Middle frontal gyrus (tissue), 1 donor: Measurements from ENCODE around the gene ZGLP1.

Experiments
- DNase-seq: peaks from one replicate; pipeline ENCODE4 v3.0.0-alpha.2; 2015; ENCODE audit warnings: low spot score; ENCODE audit errors: extremely low spot score

Gene ZGLP1

GRCh38 chr19:10279737-10280442, 29.7 kb downstream of the ZGLP1 start:
- DNase-seq: no peak

GRCh38 chr19:10278935-10279334, 30.7 kb downstream of the ZGLP1 start:
- DNase-seq: no peak

GRCh38 chr19:10277795-10278589, 31.6 kb downstream of the ZGLP1 start:
- no peak for DNase-seq

- no peak for DNase-seq
Observed at GRCh38 chr19:10274589-10274988, 35.0 kb downstream of the ZGLP1 start.

GRCh38 chr19:10271543-10272086, 38.0 kb downstream of the ZGLP1 start:
- no peak for DNase-seq

- DNase-seq: no peak
Observed at GRCh38 chr19:10270616-10271394, 38.8 kb downstream of the ZGLP1 start, which contains the start of gene ICAM1. Gene ICAM1, plus strand, starts transcription at chr19:10271120. Its CDS starts 40 bp downstream, at chr19:10271160.

- DNase-seq: no peak
Observed at GRCh38 chr19:10270180-10270615, 39.4 kb downstream of the ZGLP1 start.

GRCh38 chr19:10269333-10270179, 40.1 kb downstream of the ZGLP1 start:
- DNase-seq: no peak

- DNase-seq: no peak
Observed at GRCh38 chr19:10268071-10268470, 41.5 kb downstream of the ZGLP1 start.

- DNase-seq: no peak
Observed at GRCh38 chr19:10266706-10267105, 42.9 kb downstream of the ZGLP1 start.

GRCh38 chr19:10262771-10263170, 46.8 kb downstream of the ZGLP1 start:
- DNase-seq: no peak

- DNase-seq: no peak
Observed at GRCh38 chr19:10260141-10260584, 49.5 kb downstream of the ZGLP1 start.

GRCh38 chr19:10259162-10259905, 50.3 kb downstream of the ZGLP1 start:
- peak; percentile 54 for DNase-seq

- DNase-seq: no peak
Observed at GRCh38 chr19:10258080-10258710, 51.4 kb downstream of the ZGLP1 start.

GRCh38 chr19:10256970-10257615, 52.5 kb downstream of the ZGLP1 start:
- no peak for DNase-seq

GRCh38 chr19:10256551-10256950, 53.1 kb downstream of the ZGLP1 start:
- DNase-seq: no peak

- DNase-seq: no peak
Observed at GRCh38 chr19:10255358-10255757, 54.3 kb downstream of the ZGLP1 start.
